A549 (cell line): ENCODE results near the gene ATG10.

ENCODE experiments used
- BHLHE40 ChIP-seq: IDR thresholded peaks from 2 replicates; pipeline ENCODE4 v1.6.1; 2012; ENCODE audit warnings: low read depth, low read length, inconsistent platforms
- EHMT2 ChIP-seq: fragments of 200-600 bp; sonication (generic); IDR thresholded peaks from 2 replicates; pipeline ENCODE4 v1.6.1; 2016; ENCODE audit warnings: antibody characterized with exemption, low read depth, mild to moderate bottlenecking, moderate library complexity
- EP300 ChIP-seq, 2 experiments: fragments of >200 bp; sonication (Bioruptor Twin); formaldehyde crosslinking; IDR thresholded peaks; 2 replicates in 1 of 2; 3 replicates in 1 of 2; pipeline ENCODE4 v1.6.1; 2016 to 2017
- HOXA7 ChIP-seq: fragments of 250-450 bp; sonication (Bioruptor Pico); IDR thresholded peaks from 2 replicates; pipeline ENCODE4 v1.5.0; 2020; ENCODE audit warnings: mild to moderate bottlenecking, moderate library complexity
- HOXB13 ChIP-seq: fragments of 250-450 bp; sonication (Bioruptor Pico); IDR thresholded peaks from 2 replicates; pipeline ENCODE4 v1.5.0; 2020; ENCODE audit warnings: low read depth, mild to moderate bottlenecking, moderate library complexity
- JUN ChIP-seq, 2 experiments: fragments of >200 bp; sonication (Bioruptor Twin); formaldehyde crosslinking; IDR thresholded peaks; 2 replicates in 1 of 2; 3 replicates in 1 of 2; pipeline ENCODE4 v1.6.1; 2016 to 2017
- KDM1A ChIP-seq: fragments of 200-600 bp; sonication (generic); IDR thresholded peaks from 2 replicates; pipeline ENCODE4 v1.6.1; 2016; ENCODE audit warnings: low read depth, mild to moderate bottlenecking
- NR3C1 ChIP-seq: fragments of >200 bp; sonication (Bioruptor Twin); formaldehyde crosslinking; IDR thresholded peaks from 3 replicates; pipeline ENCODE4 v1.6.1; 2017
- POLR2A ChIP-seq: IDR thresholded peaks from 2 replicates; pipeline ENCODE4 v1.6.1; 2012; ENCODE audit warnings: mild to moderate bottlenecking, low read length
- RARB ChIP-seq: fragments of 250-450 bp; sonication (Bioruptor Pico); IDR thresholded peaks from 2 replicates; pipeline ENCODE4 v1.8.0; 2021; ENCODE audit warnings: mild to moderate bottlenecking, moderate library complexity
- TF ChIP-seq, protein P1 (sequence below): fragments of >200 bp; sonication (Bioruptor Twin); formaldehyde crosslinking; IDR thresholded peaks from 3 replicates; pipeline ENCODE4 v1.5.1; 2016
- TF ChIP-seq, protein P2 (sequence below): fragments of 200-600 bp; sonication (generic); IDR thresholded peaks from 2 replicates; pipeline ENCODE4 v1.6.1; 2016; ENCODE audit warnings: antibody characterized with exemption, mild to moderate bottlenecking, moderate library complexity
- TF ChIP-seq, protein P3 (sequence below): fragments of 150-350 bp; IDR thresholded peaks from 2 replicates; pipeline ENCODE4 v1.6.1; 2014; ENCODE audit warnings: low read depth, mild to moderate bottlenecking, low read length

DNA sequence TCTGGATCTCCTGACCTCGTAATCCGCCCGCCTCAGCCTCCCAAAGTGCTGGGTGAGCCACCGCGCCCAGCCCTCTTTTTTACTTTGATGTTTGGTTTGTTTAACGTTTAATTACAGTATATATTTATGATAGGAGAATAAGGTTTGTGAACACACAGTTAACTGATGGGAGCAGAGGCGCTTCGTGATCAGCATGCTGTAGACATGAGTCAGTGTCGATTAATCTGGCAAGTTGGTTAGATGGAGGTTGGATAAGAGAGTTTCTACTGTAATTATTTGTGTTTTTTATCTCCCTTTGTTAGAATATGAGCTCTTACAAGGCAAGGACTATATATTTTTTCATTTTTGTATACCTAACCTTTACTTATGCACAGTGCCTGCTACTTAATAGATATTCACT, 14.3 kb downstream of the ATG10 start:
- TF ChIP-seq, protein P1, sequence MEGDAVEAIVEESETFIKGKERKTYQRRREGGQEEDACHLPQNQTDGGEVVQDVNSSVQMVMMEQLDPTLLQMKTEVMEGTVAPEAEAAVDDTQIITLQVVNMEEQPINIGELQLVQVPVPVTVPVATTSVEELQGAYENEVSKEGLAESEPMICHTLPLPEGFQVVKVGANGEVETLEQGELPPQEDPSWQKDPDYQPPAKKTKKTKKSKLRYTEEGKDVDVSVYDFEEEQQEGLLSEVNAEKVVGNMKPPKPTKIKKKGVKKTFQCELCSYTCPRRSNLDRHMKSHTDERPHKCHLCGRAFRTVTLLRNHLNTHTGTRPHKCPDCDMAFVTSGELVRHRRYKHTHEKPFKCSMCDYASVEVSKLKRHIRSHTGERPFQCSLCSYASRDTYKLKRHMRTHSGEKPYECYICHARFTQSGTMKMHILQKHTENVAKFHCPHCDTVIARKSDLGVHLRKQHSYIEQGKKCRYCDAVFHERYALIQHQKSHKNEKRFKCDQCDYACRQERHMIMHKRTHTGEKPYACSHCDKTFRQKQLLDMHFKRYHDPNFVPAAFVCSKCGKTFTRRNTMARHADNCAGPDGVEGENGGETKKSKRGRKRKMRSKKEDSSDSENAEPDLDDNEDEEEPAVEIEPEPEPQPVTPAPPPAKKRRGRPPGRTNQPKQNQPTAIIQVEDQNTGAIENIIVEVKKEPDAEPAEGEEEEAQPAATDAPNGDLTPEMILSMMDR, result no peak
- TF ChIP-seq EHMT2 (no peak), EP300 (IDR thresholded peaks at IDR 0.05) (no peak), RARB (CRISPR knock-in tag) (no peak), JUN (IDR thresholded peaks at IDR 0.05) (no peak), HOXA7 (no peak), KDM1A (no peak), POLR2A (no peak), BHLHE40 (no peak), NR3C1 (no peak), HOXB13 (CRISPR knock-in tag) (no peak)
- TF ChIP-seq, protein P2, sequence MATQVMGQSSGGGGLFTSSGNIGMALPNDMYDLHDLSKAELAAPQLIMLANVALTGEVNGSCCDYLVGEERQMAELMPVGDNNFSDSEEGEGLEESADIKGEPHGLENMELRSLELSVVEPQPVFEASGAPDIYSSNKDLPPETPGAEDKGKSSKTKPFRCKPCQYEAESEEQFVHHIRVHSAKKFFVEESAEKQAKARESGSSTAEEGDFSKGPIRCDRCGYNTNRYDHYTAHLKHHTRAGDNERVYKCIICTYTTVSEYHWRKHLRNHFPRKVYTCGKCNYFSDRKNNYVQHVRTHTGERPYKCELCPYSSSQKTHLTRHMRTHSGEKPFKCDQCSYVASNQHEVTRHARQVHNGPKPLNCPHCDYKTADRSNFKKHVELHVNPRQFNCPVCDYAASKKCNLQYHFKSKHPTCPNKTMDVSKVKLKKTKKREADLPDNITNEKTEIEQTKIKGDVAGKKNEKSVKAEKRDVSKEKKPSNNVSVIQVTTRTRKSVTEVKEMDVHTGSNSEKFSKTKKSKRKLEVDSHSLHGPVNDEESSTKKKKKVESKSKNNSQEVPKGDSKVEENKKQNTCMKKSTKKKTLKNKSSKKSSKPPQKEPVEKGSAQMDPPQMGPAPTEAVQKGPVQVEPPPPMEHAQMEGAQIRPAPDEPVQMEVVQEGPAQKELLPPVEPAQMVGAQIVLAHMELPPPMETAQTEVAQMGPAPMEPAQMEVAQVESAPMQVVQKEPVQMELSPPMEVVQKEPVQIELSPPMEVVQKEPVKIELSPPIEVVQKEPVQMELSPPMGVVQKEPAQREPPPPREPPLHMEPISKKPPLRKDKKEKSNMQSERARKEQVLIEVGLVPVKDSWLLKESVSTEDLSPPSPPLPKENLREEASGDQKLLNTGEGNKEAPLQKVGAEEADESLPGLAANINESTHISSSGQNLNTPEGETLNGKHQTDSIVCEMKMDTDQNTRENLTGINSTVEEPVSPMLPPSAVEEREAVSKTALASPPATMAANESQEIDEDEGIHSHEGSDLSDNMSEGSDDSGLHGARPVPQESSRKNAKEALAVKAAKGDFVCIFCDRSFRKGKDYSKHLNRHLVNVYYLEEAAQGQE, result no peak
- TF ChIP-seq, protein P3, sequence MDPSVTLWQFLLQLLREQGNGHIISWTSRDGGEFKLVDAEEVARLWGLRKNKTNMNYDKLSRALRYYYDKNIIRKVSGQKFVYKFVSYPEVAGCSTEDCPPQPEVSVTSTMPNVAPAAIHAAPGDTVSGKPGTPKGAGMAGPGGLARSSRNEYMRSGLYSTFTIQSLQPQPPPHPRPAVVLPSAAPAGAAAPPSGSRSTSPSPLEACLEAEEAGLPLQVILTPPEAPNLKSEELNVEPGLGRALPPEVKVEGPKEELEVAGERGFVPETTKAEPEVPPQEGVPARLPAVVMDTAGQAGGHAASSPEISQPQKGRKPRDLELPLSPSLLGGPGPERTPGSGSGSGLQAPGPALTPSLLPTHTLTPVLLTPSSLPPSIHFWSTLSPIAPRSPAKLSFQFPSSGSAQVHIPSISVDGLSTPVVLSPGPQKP, result no peak
